CD14-positive monocyte (primary cell): Measurements from ENCODE around the gene FAM228A. TPM values are rescaled to one million over a fixed set of nuclear protein-coding genes. Genes with fewer than 3 reads are reported as not detected.

ENCODE experiments used
- DNase-seq, 3 donors: peaks; one replicate each; pipeline ENCODE4 v3.0.0-alpha.2; 2011 to 2022
- H2AFZ ChIP-seq: 2 replicates; pipeline ENCODE4 v1.6.0; 2012; ENCODE audit warnings: mild to moderate bottlenecking, low read depth, low read length, inconsistent platforms; ENCODE audit not compliant: insufficient read depth, poor library complexity, severe bottlenecking
- H3K27ac ChIP-seq, 2 donors: 1 replicate in 1 of 2; 2 replicates in 1 of 2; pipeline ENCODE4 v1.5.1; 2012 to 2013; ENCODE audit warnings: low read length in 2 of 2, control low read depth in 1 of 2, inconsistent platforms in 1 of 2, low read depth in 1 of 2, mild to moderate bottlenecking in 1 of 2
- H3K27me3 ChIP-seq, 2 donors: one replicate each; pipeline versions ENCODE4 v1.6.0 to v1.6.1; 2011 to 2013; ENCODE audit warnings: low read length in 2 of 2; ENCODE audit not compliant: control insufficient read depth in 2 of 2, insufficient read depth in 2 of 2
- H3K36me3 ChIP-seq, 2 donors: replicated peaks in 1 of 2; 1 replicate in 1 of 2; 2 replicates in 1 of 2; pipeline versions ENCODE4 v1.5.1 to v1.6.1; 2012 to 2013; ENCODE audit warnings: low read length in 2 of 2, control low read depth in 1 of 2, inconsistent platforms in 1 of 2, mild to moderate bottlenecking in 1 of 2; ENCODE audit not compliant: insufficient read depth in 2 of 2, control insufficient read depth in 1 of 2
- H3K4me1 ChIP-seq, 2 donors: 1 replicate in 1 of 2; 2 replicates in 1 of 2; pipeline versions ENCODE4 v1.5.1 to v1.6.1; 2012 to 2013; ENCODE audit warnings: low read length in 2 of 2, control low read depth in 1 of 2, inconsistent platforms in 1 of 2, mild to moderate bottlenecking in 1 of 2, moderate library complexity in 1 of 2; ENCODE audit not compliant: insufficient read depth in 2 of 2, control insufficient read depth in 1 of 2
- H3K4me2 ChIP-seq: replicated peaks from 2 replicates; pipeline ENCODE3; 2012; ENCODE audit warnings: low read length, moderate library complexity, mild to moderate bottlenecking; ENCODE audit not compliant: poor library complexity, severe bottlenecking; ENCODE audit errors: extremely low read depth
- H3K4me3 ChIP-seq, 3 experiments: fragments of 200-600 bp in 1 of 3; sonication (generic) in 1 of 3; replicated peaks in 1 of 3; 1 replicate in 2 of 3; 2 replicates in 1 of 3; pipeline ENCODE4 v1.5.1; 2011 to 2013; ENCODE audit warnings: low read length in 3 of 3, mild to moderate bottlenecking in 3 of 3, control low read depth in 2 of 3, low read depth in 2 of 3, inconsistent platforms in 1 of 3, moderate library complexity in 1 of 3
- H3K79me2 ChIP-seq: 2 replicates; pipeline ENCODE4 v1.6.0; 2012; ENCODE audit warnings: mild to moderate bottlenecking, control low read depth, inconsistent platforms, low read length, moderate library complexity; ENCODE audit not compliant: insufficient read depth
- H3K9ac ChIP-seq: 2 replicates; pipeline ENCODE4 v1.6.0; 2017; ENCODE audit warnings: low read length, mild to moderate bottlenecking; ENCODE audit not compliant: insufficient read depth, poor library complexity, severe bottlenecking
- H3K9me3 ChIP-seq, 2 donors: replicated peaks in 1 of 2; 1 replicate in 1 of 2; 2 replicates in 1 of 2; pipeline versions ENCODE4 v1.5.1 to v1.6.1; 2012 to 2013; ENCODE audit warnings: low read length in 2 of 2, control low read depth in 1 of 2; ENCODE audit not compliant: control insufficient read depth in 1 of 2, insufficient read depth in 1 of 2
- H4K20me1 ChIP-seq: 2 replicates; pipeline ENCODE4 v1.6.0; 2012; ENCODE audit warnings: mild to moderate bottlenecking, low read length, control low read depth, moderate library complexity; ENCODE audit not compliant: insufficient read depth
- H3K27ac Mint-ChIP-seq, 7 donors: one replicate each; pipeline ENCODE4 v1.8.0; 2020; ENCODE audit warnings: mild to moderate bottlenecking in 7 of 7, mixed read lengths in 7 of 7, moderate library complexity in 6 of 7, inconsistent platforms in 2 of 7
- H3K27me3 Mint-ChIP-seq, 3 donors: one replicate each; pipeline ENCODE4 v1.8.0; 2021 to 2022; ENCODE audit warnings: low read depth in 3 of 3, mild to moderate bottlenecking in 3 of 3, mixed read lengths in 3 of 3, moderate library complexity in 3 of 3, inconsistent platforms in 1 of 3
- H3K36me3 Mint-ChIP-seq, 2 donors: one replicate each; pipeline ENCODE4 v1.8.0; 2020; ENCODE audit warnings: mixed read lengths in 2 of 2, inconsistent platforms in 1 of 2, mild to moderate bottlenecking in 1 of 2
- H3K4me1 Mint-ChIP-seq: one replicate; pipeline ENCODE4 v1.8.0; 2020; ENCODE audit warnings: mild to moderate bottlenecking, mixed read lengths
- H3K4me3 Mint-ChIP-seq, 2 donors: one replicate each; pipeline ENCODE4 v1.8.0; 2020; ENCODE audit warnings: mild to moderate bottlenecking in 2 of 2, mixed read lengths in 2 of 2, moderate library complexity in 1 of 2
- H3K9me3 Mint-ChIP-seq, 7 donors: one replicate each; pipeline ENCODE4 v1.8.0; 2020 to 2022; ENCODE audit warnings: mixed read lengths in 7 of 7, mild to moderate bottlenecking in 6 of 7, moderate library complexity in 6 of 7, inconsistent platforms in 2 of 7
- CTCF ChIP-seq: fragments of 200-600 bp; IDR thresholded peaks from one replicate; pipeline ENCODE4 v1.8.0; 2022; ENCODE audit warnings: antibody characterized with exemption, mild to moderate bottlenecking
- WGBS: methylation state at CpG from one replicate; pipeline ENCODE4 v1.1.5; 2013; ENCODE audit warnings: missing lambda C conversion rate; ENCODE audit not compliant: insufficient coverage; 5-methylcytosine and 5-hydroxymethylcytosine counted together
- intact Hi-C, 2 donors: fragments of 100-400 bp; cut with micrococcal nuclease; formaldehyde crosslinking; loops; one replicate each; pipeline versions ENCODE4 v1.15.0 to v1.15.1; 2023
- polyA plus RNA-seq, 3 donors: library from polyadenylated mRNA; depleted of rRNA in 1 of 3; unstranded in 2 of 3; stranded (reverse) in 1 of 3; fragments of 300-500 nt in 2 of 3; fragments of >200 nt in 1 of 3; fragmentation: Illumina TruSeq in 2 of 3; gene quantifications; 1 replicate in 2 of 3; 2 replicates in 1 of 3; pipeline ENCODE4 v1.2.3, GENCODE V29; 2012 to 2021

The FAM228A gene
- polyA plus RNA-seq, 3 donors, result 0.09 to 0.17 TPM; not detected in 1

GRCh38 chr2:24159708-24160107 is 15.1 kb upstream of the FAM228A start:
- Histone ChIP-seq H4K20me1 (no peaks in the 10 kb centered on the region), H3K4me1 (peaks cover 5% of the 10 kb centered on the region in 2 donors), H3K27me3 (no peaks in the 10 kb centered on the region), H3K36me3 (peaks cover 0 to 7% of the 10 kb centered on the region in 2 donors), H3K9me3 (no peaks in the 10 kb centered on the region), H3K4me3 (no peak overlapping the region), H2AFZ (no peak overlapping the region), H3K79me2 (no peaks in the 10 kb centered on the region), H3K9ac (no peak overlapping the region), H3K27ac (no peak overlapping the region), H3K4me2 (no peak overlapping the region)
- no peak for TF ChIP-seq CTCF
- no peak for DNase-seq
- Mint-ChIP-seq H3K36me3 (peaks cover 16 to 23% of the 10 kb centered on the region in 2 donors), H3K4me3 (no peak overlapping the region), H3K27me3 (peaks cover 0 to 4% (median 2%) of the 10 kb centered on the region in 3 donors), H3K4me1 (peaks cover 6% of the 10 kb centered on the region), H3K9me3 (peaks cover 0 to 2% (median 0%) of the 10 kb centered on the region in 7 donors), H3K27ac (no peak overlapping the region)
- WGBS, result no CpG with 5 or more reads among the region's 4 CpGs
- intact Hi-C loops, result no loop called here

- no peak overlapping the region for H2AFZ ChIP-seq
- no peak overlapping the region for H3K4me3 Mint-ChIP-seq
- H3K27me3 Mint-ChIP-seq, result peaks cover 0 to 4% (median 2%) of the 10 kb centered on the region in 3 donors
Observed at GRCh38 chr2:24160761-24161160, 14.1 kb upstream of the FAM228A start.

More at GRCh38 chr2:24160761-24161160, 14.1 kb upstream of the FAM228A start:
- TF ChIP-seq CTCF, result no peak
- Histone ChIP-seq H3K79me2 (no peaks in the 10 kb centered on the region), H3K27me3 (no peaks in the 10 kb centered on the region), H3K9me3 (no peaks in the 10 kb centered on the region), H3K4me3 (no peak overlapping the region), H4K20me1 (no peaks in the 10 kb centered on the region), H3K4me2 (no peak overlapping the region), H3K4me1 (peaks cover 9% of the 10 kb centered on the region in 2 donors), H3K36me3 (peaks cover 0 to 7% of the 10 kb centered on the region in 2 donors), H3K27ac (no peak overlapping the region), H3K9ac (no peak overlapping the region)
- peaks cover 0 to 2% (median 0%) of the 10 kb centered on the region in 7 donors for H3K9me3 Mint-ChIP-seq
- intact Hi-C loops, result no loop called here
- no peak for DNase-seq
- no peak overlapping the region for H3K27ac Mint-ChIP-seq
- peaks cover 10% of the 10 kb centered on the region for H3K4me1 Mint-ChIP-seq
- H3K36me3 Mint-ChIP-seq, result peaks cover 18 to 23% of the 10 kb centered on the region in 2 donors
